ENCODE measurements around the gene TOLLIP.
"Not testable (repeated sequence)": the region's sequence is repeated elsewhere in the genome, so short reads cannot be mapped to it uniquely, and the experiment has no call there.

Gene TOLLIP

GRCh38 chr11:1352696-1353382 is 43.4 kb upstream of the TOLLIP start:
- H3K4me3 ChIP-seq = no peak overlapping the region
- TF ChIP-seq CTCF (IDR thresholded peaks at IDR 0.05) = no peak
- no peak overlapping the region for H3K27ac ChIP-seq
- DNase-seq (ENCODE audit: low spot score) = no peak

- no peak overlapping the region for H3K4me3 ChIP-seq
- DNase-seq (ENCODE audit: low spot score) = no peak
- no peak overlapping the region for H3K27ac ChIP-seq
- no peak for TF ChIP-seq CTCF (IDR thresholded peaks at IDR 0.05)
Measured at GRCh38 chr11:1351278-1351937, 42.0 kb upstream of the TOLLIP start.

- H3K27ac ChIP-seq = no peak overlapping the region
Measured at GRCh38 chr11:1350086-1350725, 40.8 kb upstream of the TOLLIP start.

DNA sequence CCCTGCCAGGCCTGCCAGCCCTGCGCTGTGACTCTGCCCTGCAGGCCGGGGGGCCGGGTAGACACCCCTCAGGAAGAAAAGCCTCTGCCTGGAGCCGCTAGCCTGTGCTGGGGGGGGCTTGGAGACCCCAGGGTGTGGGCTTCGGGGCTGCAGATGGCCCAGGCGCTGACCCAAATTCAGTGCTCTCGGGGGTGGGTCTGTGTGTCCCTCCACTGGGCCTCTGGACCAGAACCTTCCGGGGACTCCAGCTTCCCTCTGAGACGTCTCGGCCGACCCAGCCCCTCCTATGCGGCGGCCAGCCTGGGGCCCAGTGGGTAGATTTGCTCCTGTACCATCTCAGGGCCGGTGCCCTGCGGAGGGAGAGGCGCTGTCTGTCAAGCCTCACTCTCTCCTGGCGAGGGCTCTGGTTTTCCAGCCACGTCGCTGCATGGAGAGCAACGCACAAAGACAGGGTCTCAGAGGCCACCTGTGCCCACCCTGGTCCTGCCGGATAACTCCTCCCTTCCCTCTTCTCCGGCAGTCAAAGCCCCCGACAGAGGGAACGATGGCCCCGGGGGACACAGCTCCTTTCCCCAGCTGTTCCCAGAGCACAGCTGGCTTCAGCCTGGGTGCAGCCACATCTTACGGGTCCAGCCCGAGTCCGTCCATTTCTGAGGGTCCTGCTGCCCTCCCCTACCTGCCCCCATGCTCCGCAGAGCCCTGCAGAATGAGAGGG is 40.1 kb upstream of the TOLLIP start:
- TF ChIP-seq CTCF (IDR thresholded peaks at IDR 0.05) = no peak
- Histone ChIP-seq H3K4me3 (no peak overlapping the region), H3K27ac (no peak overlapping the region)
- no peak for DNase-seq (ENCODE audit: low spot score)

More at GRCh38 chr11:1350086-1350725, 40.8 kb upstream of the TOLLIP start:
- no peak overlapping the region for H3K4me3 ChIP-seq
- no peak for TF ChIP-seq CTCF (IDR thresholded peaks at IDR 0.05)
- DNase-seq (ENCODE audit: low spot score) = no peak

GRCh38 chr11:1348796-1349326 is 39.4 kb upstream of the TOLLIP start:
- TF ChIP-seq CTCF (IDR thresholded peaks at IDR 0.05) = no peak
- no peak for DNase-seq (ENCODE audit: low spot score)
- no peak overlapping the region for H3K27ac ChIP-seq
- H3K4me3 ChIP-seq = no peak overlapping the region

DNA sequence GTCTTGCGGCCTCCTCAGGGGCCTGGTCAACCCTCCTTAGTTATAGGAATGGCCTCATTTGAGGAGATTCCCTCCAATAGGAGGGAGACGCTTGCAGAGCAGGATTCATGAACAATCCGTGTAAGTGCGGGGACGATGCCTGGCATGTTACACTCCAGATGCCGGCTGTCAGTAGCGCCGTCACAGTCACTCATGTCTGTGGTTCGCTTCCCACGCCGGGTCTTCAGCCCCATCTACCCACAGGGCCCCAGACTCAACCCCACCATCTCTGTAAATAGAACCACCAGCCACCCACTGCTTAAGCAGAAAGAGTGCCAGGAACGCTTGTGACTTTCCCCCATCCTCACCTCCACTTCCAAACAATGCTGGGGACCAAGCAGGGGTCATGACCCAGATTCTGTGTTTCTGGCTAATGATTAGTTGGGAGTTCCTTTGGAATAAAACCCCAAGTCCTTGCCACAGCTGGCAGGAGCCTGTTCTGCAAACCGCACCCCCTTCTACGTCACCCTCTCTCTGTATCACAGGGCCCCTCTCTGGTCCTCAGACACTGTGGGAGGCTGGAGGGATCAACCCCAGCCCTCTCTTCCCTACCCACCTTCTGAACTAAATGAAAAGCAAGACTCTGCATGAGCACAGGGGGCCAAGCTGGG is 38.8 kb upstream of the TOLLIP start:
- TF ChIP-seq CTCF (IDR thresholded peaks at IDR 0.05) = no peak
- no peak overlapping the region for H3K27ac ChIP-seq
- DNase-seq (ENCODE audit: low spot score) = no peak

DNA sequence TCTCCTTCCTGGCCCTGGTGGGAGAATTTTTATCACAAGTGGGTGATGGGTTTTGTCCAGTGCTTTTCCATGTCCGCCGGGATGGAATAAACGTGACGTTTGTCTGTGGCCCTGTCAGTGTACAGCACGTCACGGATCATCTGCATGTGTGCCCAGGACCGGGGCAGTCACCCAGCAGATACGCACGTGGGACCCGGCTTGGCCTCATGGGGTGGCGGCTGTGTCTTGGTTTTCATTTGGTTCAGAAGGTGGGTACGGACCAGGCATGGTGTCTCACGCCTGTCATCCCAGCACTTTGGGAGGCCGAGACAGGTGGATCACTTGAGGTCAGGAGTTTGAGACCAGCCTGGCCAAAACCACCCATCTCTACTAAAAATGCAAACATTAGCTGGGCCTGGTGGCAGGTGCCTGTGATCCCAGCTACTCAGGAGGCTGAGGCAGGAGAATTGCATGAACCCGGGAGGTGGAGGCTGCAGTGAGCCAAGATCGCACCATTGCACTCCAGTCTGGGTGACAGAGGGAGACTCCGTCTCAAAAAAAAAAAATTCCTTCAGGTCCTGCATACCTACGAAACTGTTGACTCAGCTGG is 38.1 kb upstream of the TOLLIP start:
- not testable (repeated sequence) for DNase-seq (ENCODE audit: low spot score); H3K4me3 ChIP-seq; H3K27ac ChIP-seq

More for the DNA sequence above, 38.8 kb upstream of the TOLLIP start:
- H3K4me3 ChIP-seq = no peak overlapping the region

Data from coronary artery (tissue), 2 donors.